Hepatocyte (in vitro differentiated cells): ENCODE data around the gene ZNF532.

Source experiments
- EZH2 ChIP-seq: fragments of 200-600 bp; sonication (generic); IDR thresholded peaks from 2 replicates; pipeline ENCODE4 v1.6.1; 2016; ENCODE audit warnings: antibody characterized with exemption, mild to moderate bottlenecking, borderline replicate concordance
- EZH2phosphoT487 ChIP-seq: fragments of 200-600 bp; sonication (generic); IDR thresholded peaks from one replicate; pipeline ENCODE4 v1.6.1; 2018; ENCODE audit warnings: antibody characterized with exemption, mild to moderate bottlenecking, low read depth, moderate library complexity; ENCODE audit not compliant: unreplicated experiment, severe bottlenecking
- TF ChIP-seq, protein P1 (sequence below): fragments of 200-600 bp; sonication (generic); IDR thresholded peaks from 2 replicates; pipeline ENCODE4 v1.5.1; 2016; ENCODE audit warnings: antibody characterized with exemption, mild to moderate bottlenecking; ENCODE audit not compliant: poor library complexity

DNA sequence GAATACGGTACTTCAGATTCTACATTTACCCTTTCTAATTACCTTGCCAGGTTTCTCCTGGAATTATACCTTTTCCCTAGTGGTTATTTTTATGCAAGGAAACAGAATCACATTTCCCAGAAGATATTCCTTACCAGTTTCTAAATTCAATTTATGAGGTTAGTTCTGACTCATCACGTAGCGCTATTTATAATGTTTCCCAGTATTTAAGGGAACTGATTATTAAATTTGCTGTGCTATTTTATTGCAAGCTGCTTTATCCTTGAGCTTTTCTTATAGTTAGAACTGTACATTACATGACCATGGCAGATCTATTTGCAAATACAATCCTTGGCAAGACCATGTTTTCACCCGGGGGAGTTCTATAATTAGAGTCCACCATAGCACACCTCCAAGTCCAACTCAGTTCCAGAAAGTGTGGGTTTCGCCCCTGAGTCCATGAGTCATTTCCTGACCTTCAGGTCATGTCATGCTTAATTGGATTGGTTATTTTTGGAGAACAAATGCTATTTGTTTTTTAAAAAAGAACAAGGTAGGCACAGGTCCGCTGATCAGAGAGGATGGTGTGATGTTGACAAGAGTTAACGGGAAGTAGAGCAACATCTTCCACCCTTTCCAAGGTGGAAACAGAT, 126.6 kb downstream of the ZNF532 start:
- TF ChIP-seq, protein P1, sequence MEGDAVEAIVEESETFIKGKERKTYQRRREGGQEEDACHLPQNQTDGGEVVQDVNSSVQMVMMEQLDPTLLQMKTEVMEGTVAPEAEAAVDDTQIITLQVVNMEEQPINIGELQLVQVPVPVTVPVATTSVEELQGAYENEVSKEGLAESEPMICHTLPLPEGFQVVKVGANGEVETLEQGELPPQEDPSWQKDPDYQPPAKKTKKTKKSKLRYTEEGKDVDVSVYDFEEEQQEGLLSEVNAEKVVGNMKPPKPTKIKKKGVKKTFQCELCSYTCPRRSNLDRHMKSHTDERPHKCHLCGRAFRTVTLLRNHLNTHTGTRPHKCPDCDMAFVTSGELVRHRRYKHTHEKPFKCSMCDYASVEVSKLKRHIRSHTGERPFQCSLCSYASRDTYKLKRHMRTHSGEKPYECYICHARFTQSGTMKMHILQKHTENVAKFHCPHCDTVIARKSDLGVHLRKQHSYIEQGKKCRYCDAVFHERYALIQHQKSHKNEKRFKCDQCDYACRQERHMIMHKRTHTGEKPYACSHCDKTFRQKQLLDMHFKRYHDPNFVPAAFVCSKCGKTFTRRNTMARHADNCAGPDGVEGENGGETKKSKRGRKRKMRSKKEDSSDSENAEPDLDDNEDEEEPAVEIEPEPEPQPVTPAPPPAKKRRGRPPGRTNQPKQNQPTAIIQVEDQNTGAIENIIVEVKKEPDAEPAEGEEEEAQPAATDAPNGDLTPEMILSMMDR: no peak
- TF ChIP-seq EZH2: no peak
- no peak for TF ChIP-seq EZH2phosphoT487
